ENCODE data around the gene PWP2.
"Not testable (repeated sequence)": the region's sequence is repeated elsewhere in the genome, so short reads cannot be mapped to it uniquely, and the experiment has no call there.

Gene PWP2

GRCh38 chr21:44175189-44175588, 68.0 kb downstream of the PWP2 start:
- POLR2A ChIA-PET, CTCF ChIA-PET: not testable (repeated sequence)

GRCh38 chr21:44176127-44176526, 68.9 kb downstream of the PWP2 start:
- DNase-seq (ENCODE audit: extremely low spot score); CTCF ChIA-PET; POLR2A ChIA-PET: not testable (repeated sequence)

More at GRCh38 chr21:44175189-44175588, 68.0 kb downstream of the PWP2 start:
- DNase-seq (ENCODE audit: extremely low spot score), result not testable (repeated sequence)

Measured in GM10248 (cell line).